PC-3 (cell line): ENCODE results near the gene CDH12.

Experiments
- CTCF ChIP-seq: fragments of 300-600 bp; sonication (generic); conservative IDR thresholded peaks from 2 replicates; pipeline ENCODE4 v1.5.1; 2017; ENCODE audit warnings: antibody characterized with exemption, low read depth, mild to moderate bottlenecking, low read length
- EZH2phosphoT487 ChIP-seq: fragments of 300-600 bp; sonication (generic); IDR thresholded peaks from 2 replicates; pipeline ENCODE4 v1.6.1; 2018; ENCODE audit warnings: mild to moderate bottlenecking, antibody characterized with exemption, low read length, borderline replicate concordance

- no peak for TF ChIP-seq CTCF
- TF ChIP-seq EZH2phosphoT487, result no peak
Observed at GRCh38 chr5:22488427-22488826, 364.7 kb downstream of the CDH12 start.
